ENCODE measurements around the gene PANK2. TPM values are rescaled to one million over a fixed set of nuclear protein-coding genes. Genes with fewer than 3 reads are reported as not detected.
"Not testable (repeated sequence)": the region's sequence is repeated elsewhere in the genome, so short reads cannot be mapped to it uniquely, and the experiment has no call there.

PANK2 gene
- total RNA-seq, 1 donor from 2014 or later = 14.7 TPM

DNA sequence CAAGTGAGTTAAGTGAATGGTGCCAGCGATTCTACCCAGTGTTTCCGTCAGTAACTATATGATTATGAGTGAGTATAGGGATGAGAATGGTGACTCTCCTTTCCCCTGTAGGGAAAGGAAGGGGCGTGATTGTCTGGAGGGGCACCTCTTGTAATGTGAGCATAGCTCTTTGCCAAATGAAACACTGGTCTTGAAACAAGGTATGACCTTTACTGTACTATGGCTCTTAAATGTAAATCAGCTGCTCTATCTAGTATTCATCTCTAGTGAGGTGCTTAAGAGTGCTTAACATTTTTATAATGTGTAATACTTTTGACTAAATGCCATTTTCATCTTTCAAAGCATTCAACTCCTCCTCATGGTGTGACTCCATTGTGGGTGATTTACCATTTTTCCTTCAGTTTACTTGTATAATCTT is 11.0 kb downstream of the PANK2 start:
- ATAC-seq (no peak), DNase-seq (ENCODE audit: low spot score) (peak; percentile 14)

DNA sequence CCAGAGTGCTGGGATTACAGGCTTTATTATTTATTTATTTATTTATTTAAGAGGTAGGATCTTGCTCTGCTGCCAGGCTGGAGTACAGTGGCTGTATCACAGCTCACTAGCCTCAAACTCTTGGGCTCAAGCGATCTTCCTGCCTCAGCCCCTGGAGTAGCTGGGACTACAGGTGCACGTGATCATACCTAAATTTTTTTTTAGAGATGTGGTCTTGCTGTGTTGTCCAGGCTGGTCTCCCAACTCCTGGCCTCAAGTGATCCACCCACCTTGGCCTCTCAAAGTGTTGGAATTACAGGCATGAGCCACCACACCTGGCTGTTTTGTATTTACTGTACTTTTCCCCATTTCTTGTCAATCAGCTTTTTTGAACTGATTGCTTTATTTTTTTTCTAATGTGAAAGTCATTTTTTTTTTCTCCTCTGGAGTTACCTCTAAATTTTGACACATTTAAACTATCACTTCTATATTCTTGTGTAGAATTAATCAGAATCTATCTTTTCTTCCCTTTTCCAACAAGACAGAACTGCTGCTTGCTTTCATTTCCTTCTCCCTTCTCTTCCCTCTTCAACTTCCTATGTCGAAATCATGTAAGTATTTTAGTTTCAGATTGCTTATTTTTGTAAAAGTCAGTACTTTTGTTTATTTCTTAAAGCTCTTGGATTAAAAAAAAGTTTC is 12.0 kb downstream of the PANK2 start:
- no peak for ATAC-seq
- DNase-seq (ENCODE audit: low spot score) = peak; percentile 33

DNA sequence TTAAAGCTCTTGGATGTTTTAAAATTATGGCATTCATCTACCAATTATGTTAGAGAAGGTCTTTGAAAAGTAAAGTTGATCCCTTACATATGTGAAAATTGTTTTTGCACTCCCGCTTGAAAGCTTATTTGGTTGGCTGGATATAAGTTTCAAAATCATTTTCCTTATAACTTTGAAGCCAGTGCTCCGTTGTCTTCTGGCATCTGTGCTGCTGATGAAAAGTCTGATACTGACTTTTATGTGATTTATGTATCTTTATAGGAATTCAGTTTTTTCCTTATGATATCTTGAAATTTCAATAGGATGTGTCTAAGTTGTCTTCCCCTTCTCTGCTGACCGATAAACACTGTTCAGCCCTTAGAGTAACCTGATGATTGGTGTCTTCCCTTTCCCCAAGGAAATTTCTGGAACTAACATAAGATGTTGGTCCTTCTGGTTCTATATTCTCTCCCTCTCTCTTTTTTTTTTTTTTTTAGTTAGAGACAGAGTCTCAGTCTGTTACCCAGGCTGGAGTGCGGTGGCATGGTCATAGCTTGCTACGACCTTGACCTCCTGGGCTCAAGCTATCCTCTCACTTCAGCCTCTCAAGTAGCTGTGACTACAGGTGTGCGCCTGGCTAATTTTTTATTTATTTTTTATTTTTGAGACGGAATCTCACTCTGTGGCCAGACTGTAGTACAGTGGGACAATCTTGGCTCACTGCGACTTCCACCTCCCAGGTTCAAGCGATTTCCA is 12.7 kb downstream of the PANK2 start:
- DNase-seq (ENCODE audit: low spot score) = peak; percentile 28

DNA sequence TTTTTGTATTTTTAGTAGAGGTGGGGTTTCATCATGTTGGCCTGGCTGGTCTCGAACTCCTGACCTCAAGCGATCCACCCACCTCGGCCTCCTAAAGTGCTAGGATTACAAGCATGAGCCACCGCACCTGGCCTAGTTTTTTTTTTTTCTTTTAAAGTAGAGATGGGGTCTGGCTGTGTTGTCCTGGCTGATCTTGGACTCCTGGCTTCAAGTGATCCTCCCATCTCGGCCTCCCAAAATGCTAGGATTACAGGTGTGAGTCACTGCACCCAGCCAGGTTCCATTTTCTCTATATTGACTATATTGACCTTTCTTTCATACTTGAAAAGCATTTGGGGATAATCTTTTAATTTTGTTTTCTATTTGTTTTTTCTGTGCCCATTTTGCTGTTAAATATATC is 13.3 kb downstream of the PANK2 start:
- peak; percentile 7 for DNase-seq (ENCODE audit: low spot score)
- no peak for ATAC-seq

More for the DNA sequence above, 12.7 kb downstream of the PANK2 start:
- ATAC-seq = no peak

DNA sequence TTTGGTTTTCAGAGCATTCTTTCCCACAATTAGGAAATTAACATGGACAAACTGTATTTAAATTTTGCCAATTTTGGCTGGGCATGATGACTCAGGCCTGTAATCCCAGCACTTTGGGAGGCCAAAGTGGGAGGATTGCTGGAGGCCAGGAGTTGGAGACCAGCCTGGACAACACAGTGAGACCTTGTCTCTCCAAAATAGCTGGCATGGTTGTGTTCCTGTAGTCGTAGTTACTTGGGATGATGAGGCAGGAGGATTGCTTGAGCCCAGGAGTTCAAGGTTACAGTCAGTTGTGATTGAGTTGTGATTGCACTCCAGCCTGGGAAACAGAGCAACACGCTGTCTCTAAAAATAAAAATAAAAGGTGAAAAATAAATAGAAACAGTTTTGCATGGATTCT is 15.0 kb downstream of the PANK2 start:
- ATAC-seq (peak; percentile 45), DNase-seq (ENCODE audit: low spot score) (peak; percentile 11)

DNA sequence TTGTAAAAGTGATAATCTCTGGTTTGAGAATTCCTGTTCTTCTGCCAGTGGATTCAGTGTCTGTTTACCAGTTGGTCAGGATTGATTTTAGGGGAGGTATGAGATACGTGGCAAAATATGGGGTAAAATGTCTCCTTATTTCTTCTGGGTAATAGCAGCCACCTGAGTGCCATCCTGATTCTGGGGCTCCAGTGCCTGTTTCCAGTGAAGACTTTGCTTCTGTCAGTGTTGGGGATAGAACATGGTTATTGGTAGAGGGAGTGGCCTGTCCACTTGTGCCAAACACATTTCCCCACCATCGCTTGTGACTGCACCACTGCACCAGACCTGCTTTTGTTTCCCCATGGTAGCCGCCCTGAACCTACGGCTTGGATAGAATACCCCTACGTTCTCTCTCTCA is 15.7 kb downstream of the PANK2 start:
- DNase-seq (ENCODE audit: low spot score) = peak; percentile 19
- peak; percentile 19 for ATAC-seq

DNA sequence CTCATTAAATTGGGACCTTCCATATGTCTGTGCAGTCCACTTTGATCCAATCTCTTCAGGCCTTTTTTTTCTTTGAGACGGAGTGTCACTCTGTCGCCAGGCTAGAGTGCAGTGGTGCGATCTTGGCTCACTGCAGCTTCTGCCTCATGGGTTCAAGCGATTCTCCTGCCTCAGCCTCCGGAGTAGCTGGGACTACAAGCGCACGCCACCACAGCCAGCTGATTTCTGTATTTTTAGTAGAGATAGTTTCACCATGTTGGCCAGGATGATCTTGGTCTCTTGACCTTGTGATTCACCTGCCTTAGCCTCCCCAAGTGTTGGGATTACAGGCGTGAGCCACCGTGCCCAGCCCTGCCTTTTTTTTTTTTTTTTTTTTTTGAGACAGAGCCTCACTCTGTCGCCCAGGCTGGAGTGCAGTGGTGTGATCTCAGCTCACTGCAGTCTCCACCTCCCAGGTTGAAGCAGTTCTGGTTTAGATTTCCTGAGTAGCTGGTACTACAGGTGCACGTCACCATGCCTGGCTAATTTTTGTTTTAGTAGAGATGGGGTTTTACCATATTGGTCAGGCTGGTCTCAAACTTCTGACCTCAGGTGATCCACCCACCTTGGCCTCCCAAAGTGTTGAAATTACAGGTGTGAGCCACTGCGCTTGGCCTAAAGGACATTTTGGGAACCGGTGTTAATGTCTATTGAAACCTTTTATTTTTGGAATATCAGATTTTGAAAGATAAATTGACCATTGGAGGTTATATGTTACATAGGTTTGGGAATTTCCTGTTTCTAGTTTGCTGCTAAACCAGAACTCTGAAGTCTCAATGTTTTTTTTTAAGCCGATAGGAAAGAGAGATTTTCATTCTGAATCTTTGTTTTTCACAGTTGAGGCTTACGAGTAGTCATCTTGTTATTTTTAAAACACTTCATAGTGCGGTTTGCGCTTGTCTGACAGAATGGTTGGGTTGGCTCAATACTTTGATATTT is 17.8 kb downstream of the PANK2 start:
- not testable (repeated sequence) for DNase-seq (ENCODE audit: low spot score); ATAC-seq

DNA sequence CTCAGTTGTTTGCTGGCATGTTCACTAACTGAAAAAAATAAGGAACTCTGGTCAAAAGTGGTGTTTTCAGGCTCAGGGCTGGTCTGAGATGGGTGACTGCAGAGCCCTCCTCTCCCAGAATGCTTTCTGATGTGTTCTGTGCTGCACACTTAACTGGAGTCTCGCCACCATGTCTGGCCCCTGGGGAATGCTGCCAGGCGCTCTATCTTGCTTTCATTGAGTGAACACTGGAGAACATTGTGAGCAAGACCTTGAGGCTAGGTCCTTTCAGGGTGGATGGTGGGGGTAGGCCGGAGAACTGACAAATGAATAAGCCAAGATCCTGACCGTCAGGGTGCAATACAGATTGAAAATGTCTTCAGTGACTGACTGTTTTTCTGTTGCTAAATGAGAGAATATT is 19.5 kb downstream of the PANK2 start:
- peak; percentile 43 for DNase-seq (ENCODE audit: low spot score)
- ATAC-seq = no peak

DNA sequence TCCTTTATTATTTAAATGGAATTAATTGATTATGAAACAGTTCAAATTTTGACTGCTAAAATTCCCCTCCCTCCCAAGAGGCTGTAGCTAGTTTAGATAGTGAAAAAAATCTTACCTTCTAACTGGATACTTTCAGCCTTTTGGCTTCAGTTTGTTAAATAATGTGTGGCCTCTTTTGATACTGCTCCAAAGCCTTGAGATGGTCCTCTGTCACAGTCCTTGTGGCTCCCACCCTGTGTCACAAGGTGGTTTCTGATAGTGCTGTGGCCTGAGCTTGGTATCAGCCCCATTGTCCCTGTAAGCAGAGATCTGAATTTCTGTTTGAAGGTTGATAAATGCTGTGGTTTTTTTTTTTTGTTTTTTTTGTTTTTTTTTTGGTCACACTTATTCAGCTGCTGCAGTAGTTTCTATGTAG is 20.8 kb downstream of the PANK2 start:
- DNase-seq (ENCODE audit: low spot score) = peak; percentile 24
- no peak for ATAC-seq

DNA sequence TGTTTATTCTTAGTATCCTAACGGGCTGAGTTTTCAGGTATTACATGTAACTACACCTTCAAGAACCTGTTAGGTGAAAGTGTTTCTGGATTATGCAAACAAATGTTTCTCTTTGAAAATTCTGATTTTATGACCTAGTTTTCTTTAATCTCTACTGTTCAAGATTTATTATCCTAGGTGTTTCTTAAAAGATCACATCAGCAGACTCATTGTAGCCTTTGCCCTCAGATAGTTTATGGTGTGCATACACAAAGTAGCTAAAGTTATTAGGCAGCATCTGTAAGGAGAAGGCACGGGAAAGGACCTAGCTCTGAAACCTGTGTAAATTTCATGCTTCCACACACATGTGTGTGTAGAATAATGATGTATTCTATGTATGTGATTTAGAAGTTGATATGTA is 21.7 kb downstream of the PANK2 start:
- ATAC-seq (no peak), DNase-seq (ENCODE audit: low spot score) (no peak)

DNA sequence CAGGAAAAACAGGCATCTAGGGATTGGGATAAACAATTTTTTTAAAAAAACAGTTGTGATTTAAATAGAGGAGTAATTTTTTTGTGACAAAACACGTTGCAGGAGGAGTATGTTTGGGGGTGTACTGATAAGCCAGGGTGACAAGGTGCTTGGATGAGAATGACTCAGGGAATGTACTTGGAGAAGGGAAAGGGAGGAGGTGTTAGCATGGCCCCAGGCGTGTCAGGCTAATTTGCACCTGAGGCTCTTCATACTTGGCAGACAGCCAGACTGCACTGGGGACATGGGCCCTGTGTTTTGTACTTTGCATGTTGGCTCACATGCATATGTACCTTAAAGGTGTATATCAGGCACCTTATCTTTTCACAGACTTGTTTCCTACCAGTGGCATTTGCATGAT is 22.8 kb downstream of the PANK2 start:
- DNase-seq (ENCODE audit: low spot score) (peak; percentile 44), ATAC-seq (no peak)

DNA sequence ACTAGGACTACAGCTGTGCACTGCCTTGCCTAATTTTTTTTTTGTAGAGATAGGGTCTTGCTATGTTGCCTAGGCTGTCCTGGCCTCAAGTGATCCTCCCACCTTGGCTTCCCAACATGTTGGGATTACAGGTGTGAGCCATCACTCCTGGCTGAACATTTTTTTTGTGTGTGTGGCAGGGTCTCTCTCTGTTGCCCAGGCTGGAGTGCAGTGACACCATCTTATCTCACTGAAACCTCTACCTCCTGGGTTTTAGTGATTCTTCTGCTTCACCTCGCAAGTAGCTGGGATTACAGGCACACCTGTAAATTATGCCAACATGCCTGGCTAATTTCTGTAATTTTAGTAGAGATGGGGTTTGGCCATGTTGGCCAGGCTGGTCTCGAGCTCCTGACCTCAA is 25.3 kb downstream of the PANK2 start:
- ATAC-seq (no peak), DNase-seq (ENCODE audit: low spot score) (no peak)

DNA sequence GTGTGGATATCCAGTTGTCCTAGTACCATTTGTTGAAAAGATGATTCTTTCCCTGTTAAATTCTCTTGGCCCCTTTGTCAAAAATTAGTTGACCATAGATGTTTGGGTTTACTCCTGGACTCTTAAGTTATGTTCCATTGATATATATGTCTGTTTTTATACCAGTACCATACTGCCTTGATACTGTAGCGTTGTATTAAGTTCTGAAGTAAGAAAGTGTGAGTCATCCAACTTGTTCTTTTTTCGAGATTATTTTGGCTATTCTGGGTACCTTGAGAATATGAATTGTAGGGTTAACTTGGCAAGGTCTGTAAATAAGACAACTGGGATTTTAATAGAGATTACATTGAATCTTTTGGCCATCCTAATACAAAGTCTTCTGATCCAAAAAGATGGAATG is 26.5 kb downstream of the PANK2 start:
- no peak for ATAC-seq
- no peak for DNase-seq (ENCODE audit: low spot score)

DNA sequence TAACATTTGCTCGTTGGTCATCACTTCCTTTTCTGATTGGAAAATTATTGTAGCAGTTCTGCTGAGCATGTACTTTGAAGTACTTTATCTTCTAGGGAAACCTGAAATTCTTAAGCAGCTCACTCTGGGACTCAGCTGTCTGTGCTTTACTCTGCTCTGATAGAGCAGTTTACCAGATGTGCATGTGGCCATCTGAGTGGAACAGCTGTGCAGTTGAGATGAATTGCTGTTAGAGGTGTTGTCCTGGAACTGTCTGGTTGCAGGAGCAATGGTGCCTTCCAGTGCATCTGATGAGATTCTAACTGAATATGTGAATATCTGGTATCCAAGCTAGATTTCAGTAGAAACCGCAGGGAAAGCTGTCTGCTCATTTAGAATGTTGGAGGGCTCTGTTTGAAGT is 27.2 kb downstream of the PANK2 start:
- DNase-seq (ENCODE audit: low spot score) (peak; percentile 10), ATAC-seq (no peak)

DNA sequence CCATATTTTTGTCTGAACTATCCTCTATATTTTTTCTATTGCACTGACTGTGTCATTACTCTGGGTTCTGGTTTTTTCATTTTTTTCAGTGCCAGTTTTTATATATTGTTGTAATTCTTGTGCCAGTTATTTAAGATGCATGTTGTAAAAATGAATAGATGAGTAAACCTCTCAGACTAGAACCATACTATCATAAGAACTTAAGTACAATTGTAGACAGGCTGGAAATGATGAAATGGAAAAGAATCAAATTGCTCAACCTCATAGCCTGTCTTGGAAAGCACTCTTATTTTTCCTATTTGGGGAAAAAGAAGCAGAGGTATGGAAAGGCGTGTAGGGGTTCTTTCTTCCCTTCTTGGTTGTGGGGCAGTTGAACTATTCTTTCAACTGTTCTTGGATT is 30.2 kb downstream of the PANK2 start:
- DNase-seq (ENCODE audit: low spot score) (no peak), ATAC-seq (no peak)

DNA sequence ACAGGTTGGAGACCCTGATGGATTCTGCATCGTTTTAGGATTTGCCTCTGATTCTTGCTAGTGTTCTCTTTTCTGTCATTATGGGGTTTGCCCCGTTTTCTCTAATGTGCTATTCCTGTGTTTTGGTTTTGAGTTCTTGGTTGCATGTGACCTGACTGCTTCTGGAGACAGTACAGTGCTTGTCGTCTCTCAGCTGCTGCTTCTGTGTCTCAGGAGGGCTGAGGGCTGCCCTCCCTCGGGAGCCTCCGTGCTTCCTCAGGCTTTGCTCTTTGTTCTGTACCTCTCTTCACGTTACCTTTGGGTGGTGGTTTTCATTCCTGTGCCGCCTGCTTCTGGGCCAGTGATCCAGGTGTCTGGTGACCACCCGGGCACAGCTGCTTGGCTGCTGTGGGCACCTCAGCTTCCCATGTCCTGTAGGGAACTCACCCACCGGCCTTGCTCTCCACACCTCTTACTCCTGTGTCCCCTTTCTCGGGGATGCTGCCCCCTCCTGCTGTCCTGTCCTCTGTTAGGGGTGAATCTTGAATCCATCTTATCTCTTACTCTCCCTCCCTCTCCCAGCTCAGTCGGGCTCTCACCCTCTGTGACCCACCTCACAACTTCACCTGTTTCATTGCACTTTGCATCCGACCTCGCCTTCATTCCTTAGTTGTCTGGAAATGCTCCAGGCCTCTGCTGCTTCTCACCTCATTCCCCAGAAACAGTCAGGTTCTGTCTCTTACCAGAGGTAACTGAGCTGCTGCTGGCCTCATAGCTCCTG is 33.2 kb downstream of the PANK2 start:
- DNase-seq (ENCODE audit: low spot score) = no peak
- ATAC-seq = no peak

DNA sequence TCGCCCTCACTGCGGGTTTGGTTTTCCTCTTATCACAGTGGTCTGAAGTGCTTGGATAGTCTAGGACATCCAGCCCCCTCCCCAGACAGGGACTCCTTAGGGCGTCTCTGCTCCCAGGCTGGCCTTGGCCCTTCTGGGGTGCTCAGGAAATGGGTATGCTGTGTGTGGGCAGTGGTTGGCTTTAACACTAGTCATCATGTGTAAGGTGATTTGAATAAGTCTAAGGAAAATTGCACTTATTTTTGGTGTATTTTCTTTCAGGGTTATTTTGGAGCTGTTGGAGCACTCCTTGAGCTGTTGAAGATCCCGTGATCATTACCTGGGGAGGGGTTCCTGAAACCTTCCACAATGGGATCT is 33.8 kb downstream of the PANK2 start:
- ATAC-seq = no peak
- no peak for DNase-seq (ENCODE audit: low spot score)

DNA sequence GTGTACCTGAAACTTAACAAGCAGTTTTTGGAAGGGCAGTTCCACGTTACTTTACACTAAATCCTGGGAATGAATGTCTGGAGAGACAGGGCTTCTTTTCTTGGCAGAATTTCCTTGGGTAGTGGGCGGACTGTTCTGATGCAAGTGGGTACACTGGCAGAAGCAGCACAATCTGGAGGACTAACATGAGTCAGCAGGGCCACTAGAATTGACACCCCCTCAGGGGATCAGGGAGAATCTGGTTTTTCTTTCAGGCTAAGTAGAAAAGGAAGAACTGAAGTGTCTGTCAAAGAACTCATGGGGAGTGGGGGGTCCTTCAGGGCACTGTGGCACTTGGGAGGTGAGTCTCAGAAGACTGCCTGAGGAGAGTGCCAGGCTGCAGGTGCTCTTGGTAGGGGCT is 34.6 kb downstream of the PANK2 start:
- ATAC-seq = no peak
- DNase-seq (ENCODE audit: low spot score) = no peak

DNA sequence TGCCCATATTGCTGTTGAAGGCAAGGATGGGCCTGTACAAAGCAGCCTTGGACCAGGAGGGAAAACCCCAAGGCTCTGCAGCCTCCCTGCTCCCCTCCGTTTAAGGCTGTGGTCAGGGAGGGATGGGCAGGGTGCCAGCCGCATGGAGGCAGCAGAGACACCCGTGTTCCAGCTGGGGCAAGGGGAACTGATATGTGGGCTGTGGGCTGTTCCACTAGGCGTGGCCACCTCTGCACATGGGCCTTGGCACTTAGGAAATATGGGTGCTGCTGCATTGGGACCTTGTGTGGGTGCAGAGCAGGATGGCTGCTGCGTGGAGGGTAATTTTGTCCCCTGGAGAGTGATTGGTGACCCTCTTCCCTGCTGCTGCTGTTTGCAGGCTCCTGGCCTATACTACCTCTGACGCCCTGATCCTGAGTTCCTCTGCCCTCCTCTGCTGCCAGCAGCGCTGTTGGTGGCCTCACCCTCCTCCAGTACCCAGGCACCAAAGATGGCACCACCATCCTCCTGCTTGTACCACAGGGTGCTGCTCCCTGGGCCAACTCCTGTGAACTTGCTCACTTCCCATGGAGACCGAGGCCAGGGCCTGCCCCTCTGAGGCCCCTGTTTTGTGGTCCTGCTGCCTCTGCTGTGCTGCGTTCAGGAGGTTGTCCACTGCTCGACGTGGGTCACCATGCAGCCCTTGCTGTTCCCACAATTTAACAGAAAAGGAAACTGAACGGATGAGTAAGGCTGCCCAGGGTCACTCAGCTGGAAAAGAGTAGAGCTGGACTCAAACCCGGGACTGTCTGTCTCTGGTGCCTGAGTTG is 35.3 kb downstream of the PANK2 start:
- peak; percentile 15 for ATAC-seq
- DNase-seq (ENCODE audit: low spot score) = no peak
